ENCODE measurements around the gene JPT2. TPM values are rescaled to one million over a fixed set of nuclear protein-coding genes. Genes with fewer than 3 reads are reported as not detected.

The JPT2 gene
- total RNA-seq, 1 experiment from 2014 or later: 244 TPM

DNA sequence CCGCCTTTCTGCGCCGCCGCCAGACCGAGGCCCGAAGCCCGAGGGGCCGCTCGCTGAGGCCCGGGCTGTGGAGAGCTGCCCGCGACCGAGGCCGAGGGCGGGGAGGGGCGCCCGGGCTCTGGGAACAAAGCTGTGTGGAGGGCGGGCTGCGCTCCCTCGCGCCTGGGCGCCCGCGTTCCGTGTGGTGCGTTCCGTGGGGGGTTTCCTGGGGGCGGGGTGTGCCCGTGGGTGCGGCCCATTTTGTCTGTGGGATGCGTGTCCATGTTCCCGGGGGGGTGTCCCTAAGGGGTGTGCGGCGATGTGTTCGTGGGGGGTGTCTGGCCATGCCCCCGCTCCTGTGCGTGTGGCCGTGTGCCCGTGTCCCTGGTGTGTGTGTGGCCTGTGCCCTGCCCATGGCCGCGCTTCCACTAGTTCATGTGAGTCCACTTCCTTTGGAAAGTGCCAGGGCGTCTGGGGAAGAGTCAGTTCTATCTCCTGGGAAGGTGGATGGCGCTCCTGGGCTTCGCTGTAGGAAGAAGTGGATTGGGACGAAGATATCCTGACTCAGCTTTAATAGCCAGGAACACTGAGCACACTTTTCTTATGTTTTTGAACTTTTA lies 520 bp downstream of the JPT2 start:
- intact Hi-C loops (cut with micrococcal nuclease; ENCODE audit: unreplicated experiment): loop anchor here (1.0 to 5.0 kb wide), 4 partner anchors 11 to 94 kb away; partner anchors contain the start of genes EME2, MRPS34 and NME3

GRCh38 chr16:1680361-1680760 lies 2.3 kb downstream of the JPT2 start:
- BruUV-seq (replicated peaks): no TSS peak
- no peak for TF ChIP-seq EZH2 (IDR thresholded peaks at IDR 0.05; ENCODE audit: low read depth)
- TF ChIP-seq CTCF (conservative IDR thresholded peaks at IDR 0.05): no peak
- Histone ChIP-seq H4K20me1 (ENCODE audit: insufficient read depth) (no peaks in the 10 kb centered on the region), H3K9me2 (ENCODE audit: insufficient read depth) (no peaks in the 10 kb centered on the region), H3K36me3 (ENCODE audit: low read depth) (peaks cover 28% of the 10 kb centered on the region), H2AFZ (no peak overlapping the region), H3K4me1 (replicated peaks; ENCODE audit: insufficient read depth) (peaks cover 40% of the 10 kb centered on the region), H3K79me2 (ENCODE audit: low read depth) (peaks cover 71% of the 10 kb centered on the region), H3K9me3 (ENCODE audit: insufficient read depth, low read depth) (0 out of 2 replicates have a peak, but pooled peaks cover 5% of the 10 kb centered on the region), H3K27me3 (ENCODE audit: insufficient read depth, low read depth) (no peaks in the 10 kb centered on the region), H3K27ac (no peak overlapping the region), H3K4me3 (no peak overlapping the region), H3F3A (ENCODE audit: insufficient read depth, low read depth) (peaks cover 39% of the 10 kb centered on the region), H3K4me2 (peak overlapping the region; percentile 100; the same call in 1 of the 2 replicates)
- POLR2A ChIA-PET (ENCODE audit: unreplicated experiment): interaction anchor here (0.7 kb wide), 1 partner anchor 18 kb away, joined by 3 read pairs; no protein-coding TSS in a partner anchor
- intact Hi-C loops (cut with micrococcal nuclease; ENCODE audit: unreplicated experiment): no loop called here
- DNase-seq: no peak
- CTCF ChIA-PET: no interaction called here

More for the DNA sequence above, 520 bp downstream of the JPT2 start:
- POLR2A ChIA-PET (ENCODE audit: unreplicated experiment): interaction anchor here (0.6 to 1.2 kb wide), 9 partner anchors 11 to 1326 kb away, joined by 3 to 22 read pairs (median 4); partner anchors contain the start of genes CRAMP1, IFT140 and MAPK8IP3
- Histone ChIP-seq H4K20me1 (ENCODE audit: insufficient read depth) (no peaks in the 10 kb centered on the region), H3K36me3 (ENCODE audit: low read depth) (peaks cover 12% of the 10 kb centered on the region), H3K9me3 (ENCODE audit: insufficient read depth, low read depth) (0 out of 2 replicates have a peak, but pooled peaks cover under 1% of the 10 kb centered on the region), H3K4me1 (replicated peaks; ENCODE audit: insufficient read depth) (peaks cover 27% of the 10 kb centered on the region), H3F3A (ENCODE audit: insufficient read depth, low read depth) (peaks cover 21% of the 10 kb centered on the region), H2AFZ (peak overlapping the region; percentile 81), H3K27me3 (ENCODE audit: insufficient read depth, low read depth) (no peaks in the 10 kb centered on the region), H3K9me2 (ENCODE audit: insufficient read depth) (no peaks in the 10 kb centered on the region), H3K4me3 (peak overlapping the region; percentile 98), H3K79me2 (ENCODE audit: low read depth) (peaks cover 53% of the 10 kb centered on the region), H3K27ac (peak overlapping the region; percentile 82), H3K4me2 (peak overlapping the region; percentile 100)
- no peak for DNase-seq
- BruUV-seq (replicated peaks): TSS peak; percentile 57
- TF ChIP-seq EZH2 (IDR thresholded peaks at IDR 0.05; ENCODE audit: low read depth) (no peak), CTCF (conservative IDR thresholded peaks at IDR 0.05) (no peak)
- CTCF ChIA-PET: interaction anchor here (0.6 to 0.8 kb wide), 2 partner anchors 65 to 102 kb away, joined by 4 to 5 read pairs; no protein-coding TSS in a partner anchor

DNA sequence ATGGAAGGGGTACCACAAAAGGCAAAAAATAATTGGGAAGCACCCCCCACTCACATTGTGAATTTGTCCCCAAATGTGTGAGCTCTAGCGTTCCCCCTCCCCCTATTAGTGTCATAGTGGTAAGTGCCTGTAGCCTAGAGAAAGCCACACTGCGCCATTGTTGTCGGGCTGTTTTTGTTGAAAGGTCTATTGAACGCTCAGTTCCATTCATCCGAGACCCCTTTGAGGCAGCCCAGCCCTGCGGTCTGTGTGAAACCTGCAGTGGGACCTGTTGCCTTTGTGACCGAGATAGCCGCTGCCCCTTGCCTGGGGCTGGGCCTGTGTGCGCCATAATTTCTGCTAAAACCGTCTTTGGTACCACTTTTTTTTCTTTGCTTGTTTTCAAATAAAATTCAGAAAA lies 3.0 kb downstream of the JPT2 start:
- POLR2A ChIA-PET (ENCODE audit: unreplicated experiment): no interaction called here
- H3K9me2 ChIP-seq (ENCODE audit: insufficient read depth): no peaks in the 10 kb centered on the region
- 0 out of 2 replicates have a peak, but pooled peaks cover 5% of the 10 kb centered on the region for H3K9me3 ChIP-seq (ENCODE audit: insufficient read depth, low read depth)
- peaks cover 34% of the 10 kb centered on the region for H3K36me3 ChIP-seq (ENCODE audit: low read depth)
- no peaks in the 10 kb centered on the region for H4K20me1 ChIP-seq (ENCODE audit: insufficient read depth)
- no peaks in the 10 kb centered on the region for H3K27me3 ChIP-seq (ENCODE audit: insufficient read depth, low read depth)
- H3K4me2 ChIP-seq: 0 out of 2 replicates have a peak overlapping the region, but pooled peaks have one; percentile 100
- TF ChIP-seq CTCF (conservative IDR thresholded peaks at IDR 0.05) (no peak), EZH2 (IDR thresholded peaks at IDR 0.05; ENCODE audit: low read depth) (no peak)
- CTCF ChIA-PET: no interaction called here
- H3K79me2 ChIP-seq (ENCODE audit: low read depth): peaks cover 77% of the 10 kb centered on the region
- no TSS peak for BruUV-seq (replicated peaks)
- H3K27ac ChIP-seq: no peak overlapping the region
- DNase-seq: no peak
- intact Hi-C loops (cut with micrococcal nuclease; ENCODE audit: unreplicated experiment): no loop called here
- H2AFZ ChIP-seq: no peak overlapping the region
- H3K4me1 ChIP-seq (replicated peaks; ENCODE audit: insufficient read depth): peaks cover 47% of the 10 kb centered on the region
- no peak overlapping the region for H3K4me3 ChIP-seq
- peaks cover 40% of the 10 kb centered on the region for H3F3A ChIP-seq (ENCODE audit: insufficient read depth, low read depth)
